Activated CD8-positive, alpha-beta memory T cell treated with anti-CD3 and anti-CD28 coated beads, Interleukin-2, amount 50 U/mL, for 1 hour (primary cell): ENCODE data around the gene PCDHGA12.
"Not testable (repeated sequence)": the region's sequence is repeated elsewhere in the genome, so short reads cannot be mapped to it uniquely, and the experiment has no call there.

Experiments used
- DNase-seq: peaks from one replicate; pipeline ENCODE4 v3.0.0-alpha.2; 2020; ENCODE audit errors: extremely low read depth

The PCDHGA12 gene

GRCh38 chr5:141407790-141408505, 22.4 kb upstream of the PCDHGA12 start, which contains the start of gene PCDHGB6:
Gene PCDHGB6, plus strand, starts transcription at chr5:141408021. Its CDS starts 182 bp downstream, at chr5:141408203.
- not testable (repeated sequence) for DNase-seq

GRCh38 chr5:141409598-141410306, 20.6 kb upstream of the PCDHGA12 start:
- DNase-seq = no peak

- DNase-seq = no peak
Measured at GRCh38 chr5:141411575-141411974, 18.7 kb upstream of the PCDHGA12 start.

- DNase-seq = no peak
Measured at GRCh38 chr5:141412854-141413539, 17.3 kb upstream of the PCDHGA12 start, which contains the start of gene PCDHGA10. Gene PCDHGA10, plus strand, starts transcription at chr5:141412987. Its CDS starts 189 bp downstream, at chr5:141413176.

DNA sequence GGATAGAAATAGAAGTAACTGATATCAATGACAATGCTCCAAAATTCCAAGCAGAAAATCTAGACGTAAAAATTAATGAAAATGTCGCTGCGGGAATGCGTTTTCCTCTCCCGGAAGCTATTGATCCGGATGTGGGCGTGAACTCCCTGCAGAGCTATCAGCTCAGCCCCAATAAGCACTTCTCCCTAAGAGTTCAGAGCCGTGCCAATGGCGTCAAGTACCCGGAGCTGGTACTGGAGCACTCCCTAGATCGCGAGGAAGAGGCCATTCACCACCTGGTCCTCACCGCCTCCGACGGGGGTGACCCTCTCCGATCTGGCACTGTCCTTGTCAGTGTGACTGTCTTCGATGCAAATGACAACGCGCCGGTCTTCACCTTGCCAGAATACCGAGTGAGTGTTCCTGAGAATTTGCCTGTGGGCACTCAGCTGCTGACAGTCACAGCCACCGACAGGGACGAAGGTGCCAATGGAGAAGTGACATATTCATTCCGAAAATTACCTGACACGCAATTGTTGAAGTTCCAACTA, 16.7 kb upstream of the PCDHGA12 start:
- DNase-seq = no peak

DNA sequence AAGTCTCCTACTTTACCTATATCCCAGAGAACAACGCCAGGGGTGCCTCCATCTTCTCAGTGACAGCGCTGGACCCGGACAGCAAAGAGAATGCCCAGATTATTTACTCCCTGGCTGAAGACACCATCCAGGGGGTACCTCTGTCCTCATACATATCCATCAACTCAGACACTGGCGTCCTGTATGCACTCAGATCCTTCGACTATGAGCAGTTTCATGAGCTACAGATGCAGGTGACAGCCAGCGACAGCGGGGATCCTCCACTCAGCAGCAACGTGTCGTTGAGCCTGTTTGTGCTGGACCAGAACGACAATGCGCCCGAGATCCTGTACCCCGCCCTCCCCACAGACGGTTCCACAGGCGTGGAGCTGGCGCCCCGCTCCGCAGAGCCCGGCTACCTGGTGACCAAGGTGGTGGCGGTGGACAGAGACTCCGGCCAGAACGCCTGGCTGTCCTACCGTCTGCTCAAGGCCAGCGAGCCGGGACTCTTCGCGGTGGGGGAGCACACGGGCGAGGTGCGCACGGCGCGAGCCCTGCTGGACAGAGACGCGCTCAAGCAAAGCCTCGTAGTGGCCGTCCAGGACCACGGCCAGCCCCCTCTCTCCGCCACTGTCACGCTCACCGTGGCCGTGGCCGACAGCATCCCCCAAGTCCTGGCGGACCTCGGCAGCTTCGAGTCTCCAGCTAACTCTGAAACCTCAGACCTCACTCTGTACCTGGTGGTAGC, 15.6 kb upstream of the PCDHGA12 start:
- DNase-seq = not testable (repeated sequence)

GRCh38 chr5:141415275-141415618, 15.1 kb upstream of the PCDHGA12 start:
- DNase-seq = not testable (repeated sequence)

- DNase-seq = not testable (repeated sequence)
Measured at GRCh38 chr5:141417494-141418172, 12.7 kb upstream of the PCDHGA12 start, which contains the start of gene PCDHGB7. Gene PCDHGB7, plus strand, starts transcription at chr5:141417677. Its CDS starts 183 bp downstream, at chr5:141417860.

DNA sequence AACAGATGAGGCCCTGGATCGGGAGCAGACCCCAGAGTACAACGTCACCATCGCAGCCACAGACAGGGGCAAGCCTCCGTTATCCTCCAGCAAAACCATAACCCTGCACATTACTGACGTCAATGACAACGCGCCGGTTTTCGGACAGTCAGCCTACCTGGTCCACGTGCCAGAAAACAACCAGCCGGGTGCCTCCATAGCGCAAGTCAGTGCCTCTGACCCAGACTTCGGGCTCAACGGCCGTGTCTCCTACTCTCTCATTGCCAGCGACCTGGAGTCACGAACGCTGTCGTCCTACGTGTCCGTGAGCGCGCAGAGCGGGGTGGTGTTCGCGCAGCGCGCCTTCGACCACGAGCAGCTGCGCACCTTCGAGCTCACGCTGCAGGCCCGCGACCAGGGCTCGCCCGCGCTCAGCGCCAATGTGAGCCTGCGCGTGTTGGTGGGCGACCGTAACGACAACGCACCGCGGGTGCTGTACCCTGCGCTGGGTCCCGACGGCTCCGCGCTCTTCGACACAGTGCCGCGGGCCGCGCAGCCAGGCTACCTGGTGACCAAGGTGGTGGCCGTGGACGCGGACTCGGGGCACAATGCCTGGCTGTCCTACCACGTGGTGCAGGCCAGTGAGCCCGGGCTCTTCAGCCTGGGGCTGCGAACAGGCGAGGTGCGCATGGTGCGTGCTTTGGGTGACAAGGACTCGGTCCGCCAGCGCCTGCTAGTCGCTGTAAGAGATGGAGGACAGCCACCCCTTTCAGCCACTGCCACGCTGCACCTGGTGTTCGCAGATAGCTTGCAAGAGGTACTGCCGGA, 11.0 kb upstream of the PCDHGA12 start:
- DNase-seq = no peak

GRCh38 chr5:141420855-141421488, 9.3 kb upstream of the PCDHGA12 start, which contains the start of gene PCDHGA11:
Gene PCDHGA11, plus strand, starts transcription at chr5:141421051. Its CDS starts 177 bp downstream, at chr5:141421228.
- no peak for DNase-seq

DNA sequence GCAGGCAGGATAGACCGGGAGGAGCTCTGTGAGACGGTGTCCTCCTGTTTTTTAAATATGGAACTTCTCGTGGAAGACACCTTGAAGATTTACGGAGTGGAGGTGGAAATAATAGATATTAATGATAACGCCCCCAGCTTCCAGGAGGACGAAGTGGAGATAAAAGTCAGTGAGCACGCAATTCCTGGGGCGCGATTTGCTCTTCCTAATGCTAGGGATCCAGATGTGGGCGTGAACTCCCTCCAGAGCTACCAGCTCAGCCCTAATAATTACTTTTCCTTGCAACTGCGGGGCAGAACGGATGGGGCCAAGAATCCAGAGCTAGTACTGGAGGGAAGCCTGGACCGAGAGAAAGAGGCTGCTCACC, 8.8 kb upstream of the PCDHGA12 start:
- DNase-seq = no peak

DNA sequence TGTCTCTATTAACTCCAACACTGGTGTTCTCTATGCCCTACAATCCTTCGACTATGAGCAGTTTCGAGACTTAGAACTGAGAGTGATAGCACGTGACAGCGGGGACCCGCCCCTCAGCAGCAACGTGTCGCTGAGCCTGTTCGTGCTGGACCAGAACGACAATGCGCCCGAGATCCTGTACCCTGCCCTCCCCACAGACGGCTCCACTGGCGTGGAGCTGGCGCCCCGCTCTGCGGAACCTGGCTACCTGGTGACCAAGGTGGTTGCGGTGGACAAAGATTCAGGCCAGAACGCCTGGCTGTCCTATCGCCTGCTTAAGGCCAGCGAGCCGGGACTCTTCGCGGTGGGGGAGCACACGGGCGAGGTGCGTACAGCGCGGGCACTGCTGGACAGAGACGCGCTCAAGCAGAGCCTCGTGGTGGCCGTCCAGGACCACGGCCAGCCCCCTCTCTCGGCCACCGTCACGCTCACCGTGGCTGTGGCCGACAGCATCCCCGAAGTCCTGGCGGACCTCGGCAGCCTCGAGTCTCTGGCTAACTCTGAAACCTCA, 7.5 kb upstream of the PCDHGA12 start:
- DNase-seq = no peak

- no peak for DNase-seq
Measured at GRCh38 chr5:141427783-141428426, 2.4 kb upstream of the PCDHGA12 start.

- DNase-seq = no peak
Measured at GRCh38 chr5:141431286-141431685, 979 bp downstream of the PCDHGA12 start.

- not testable (repeated sequence) for DNase-seq
Measured at GRCh38 chr5:141432308-141432707, 2.0 kb downstream of the PCDHGA12 start.

DNA sequence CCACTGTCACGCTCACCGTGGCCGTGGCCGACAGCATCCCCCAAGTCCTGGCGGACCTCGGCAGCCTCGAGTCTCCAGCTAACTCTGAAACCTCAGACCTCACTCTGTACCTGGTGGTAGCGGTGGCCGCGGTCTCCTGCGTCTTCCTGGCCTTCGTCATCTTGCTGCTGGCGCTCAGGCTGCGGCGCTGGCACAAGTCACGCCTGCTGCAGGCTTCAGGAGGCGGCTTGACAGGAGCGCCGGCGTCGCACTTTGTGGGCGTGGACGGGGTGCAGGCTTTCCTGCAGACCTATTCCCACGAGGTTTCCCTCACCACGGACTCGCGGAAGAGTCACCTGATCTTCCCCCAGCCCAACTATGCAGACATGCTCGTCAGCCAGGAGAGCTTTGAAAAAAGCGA, 2.4 kb downstream of the PCDHGA12 start:
- DNase-seq = not testable (repeated sequence)

DNA sequence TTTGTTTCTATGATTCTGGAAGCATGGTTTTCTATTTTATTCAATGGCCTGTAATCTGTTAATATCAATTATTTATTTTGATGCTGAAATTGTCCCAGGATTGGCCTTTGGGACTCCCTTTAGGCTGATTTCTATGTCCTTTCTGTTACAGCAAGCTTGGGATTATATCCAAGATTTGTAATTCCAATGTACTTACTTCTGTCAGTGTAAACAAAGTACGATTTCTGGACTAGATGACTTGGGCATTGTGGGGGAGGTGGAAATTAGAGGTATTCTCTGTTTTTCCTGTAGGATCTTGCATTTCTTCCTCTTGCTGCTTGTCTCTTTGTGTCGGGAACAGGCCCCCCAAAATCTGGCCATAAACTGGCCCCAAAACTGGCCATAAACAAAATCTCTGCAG, 3.7 kb downstream of the PCDHGA12 start:
- DNase-seq = no peak

- no peak for DNase-seq
Measured at GRCh38 chr5:141437221-141437620, 6.9 kb downstream of the PCDHGA12 start.
